Left ventricle myocardium superior (tissue), 1 donor: ENCODE results near the gene HOXB5. TPM values are rescaled to one million over a fixed set of nuclear protein-coding genes. Genes with fewer than 3 reads are reported as not detected.

Source experiments
- ATAC-seq: fragments of 200-7000 bp; cut with Tn5 transposase; one replicate; pipeline ENCODE4 v1.9.1; 2020; ENCODE audit warnings: mild to moderate bottlenecking, moderate library complexity
- DNase-seq: peaks from one replicate; pipeline ENCODE4 v3.0.0-alpha.2; 2020
- intact Hi-C: fragments of 100-400 bp; cut with micrococcal nuclease; formaldehyde crosslinking; loops from one replicate; pipeline ENCODE4 v1.11.0; 2022
- long read RNA-seq: library from polyadenylated mRNA; unstranded; transcript quantifications from one replicate; pipeline ENCODE4 v2.0.0, GENCODE V29; 2021
- total RNA-seq: library from RNA; stranded (reverse); fragmentation: NEBNext Ultra II Directional; extraction: Animal tissue kit (Norgen Biotek cat#: 25700); gene quantifications from one replicate; pipeline ENCODE4 v1.2.1, GENCODE V29; 2021
- donor health status: DM: no; HTN: yes; CAD: no; lungs with severe emphysema.

Gene HOXB5
- total RNA-seq = not detected
- long read RNA-seq = 0 reads

DNA sequence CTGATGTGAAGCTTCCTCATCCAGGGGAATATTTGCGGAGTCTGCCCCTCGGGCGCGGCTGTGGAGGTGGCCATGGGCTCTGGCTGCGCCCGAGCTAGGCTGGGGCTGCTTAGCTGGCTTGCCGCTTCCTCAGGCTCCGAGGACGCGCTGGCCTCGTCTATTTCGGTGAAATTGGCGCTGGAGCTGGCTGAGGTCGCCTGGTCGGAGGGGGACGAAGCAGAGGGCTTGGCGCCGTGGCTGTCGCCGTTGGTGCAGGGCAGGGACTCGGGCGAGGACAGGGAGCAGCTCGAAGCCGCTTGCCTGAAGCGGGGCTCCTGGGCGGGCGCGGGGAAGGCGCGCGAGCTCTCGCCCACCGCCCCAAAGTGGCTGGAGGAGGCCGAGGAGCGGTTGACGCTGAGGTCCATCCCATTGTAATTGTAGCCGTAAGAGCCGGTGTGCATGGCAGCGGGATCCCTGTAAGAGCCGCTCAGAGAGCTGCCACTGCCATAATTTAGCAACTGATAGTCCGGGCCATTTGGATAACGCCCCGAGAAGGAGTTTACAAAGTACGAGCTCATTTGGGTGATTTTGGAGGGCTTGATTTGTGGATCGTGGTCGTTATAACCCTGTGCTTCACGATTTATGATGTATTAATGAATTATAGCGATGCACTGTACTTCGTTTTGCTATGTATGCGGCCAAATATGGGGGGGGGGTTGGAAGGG lies at the start of gene HOXB5:
Gene HOXB5 (minus strand): TSS at position 654 of the 704 bp plus-strand sequence. CDS start 97 bp downstream, at position 557.
- intact Hi-C loops = no loop called here
- ATAC-seq = peak; percentile 17
- no peak for DNase-seq

DNA sequence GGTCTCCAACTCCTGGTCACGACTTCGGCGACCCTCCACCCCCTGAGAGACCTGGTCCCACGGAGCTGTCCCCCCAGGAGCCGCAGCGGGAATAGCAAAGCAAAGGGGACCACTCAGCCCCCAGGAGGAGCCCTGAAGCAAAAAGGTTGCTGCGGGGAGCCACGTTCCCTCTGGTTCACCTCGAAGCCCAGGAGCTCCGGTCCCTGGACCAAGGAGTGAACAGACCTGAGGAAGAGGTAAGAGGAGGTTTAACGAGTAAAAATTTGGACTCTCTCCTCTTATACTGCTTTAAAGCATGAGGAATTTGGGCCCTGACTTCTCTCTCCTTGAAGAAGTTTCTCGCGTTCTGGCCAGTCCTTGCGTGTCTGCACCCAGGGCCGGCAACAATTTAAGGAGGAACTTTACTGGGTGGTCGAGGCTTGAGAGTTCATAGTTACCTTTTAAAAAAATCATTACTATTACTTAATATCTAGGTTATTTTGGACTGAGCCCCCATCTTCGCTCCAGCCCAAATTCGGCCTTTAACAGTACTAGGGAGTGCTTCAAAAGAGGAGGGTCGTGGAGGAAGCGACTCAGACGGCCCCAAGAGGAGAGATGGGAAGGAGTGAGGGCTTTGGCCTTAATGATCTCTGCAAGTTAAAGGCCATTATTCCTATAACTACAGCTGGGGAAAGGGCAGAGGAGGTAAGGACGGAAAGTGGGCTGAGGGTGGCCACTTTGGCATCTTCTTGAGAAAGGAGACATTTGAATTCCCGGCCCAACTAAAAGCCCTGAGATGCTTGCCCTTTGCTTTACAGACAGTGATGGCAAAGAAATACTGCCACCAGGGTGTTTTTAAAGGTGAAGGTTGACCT lies 49.5 kb upstream of the HOXB5 start:
- DNase-seq = no peak
- no peak for ATAC-seq
- intact Hi-C loops = no loop called here

DNA sequence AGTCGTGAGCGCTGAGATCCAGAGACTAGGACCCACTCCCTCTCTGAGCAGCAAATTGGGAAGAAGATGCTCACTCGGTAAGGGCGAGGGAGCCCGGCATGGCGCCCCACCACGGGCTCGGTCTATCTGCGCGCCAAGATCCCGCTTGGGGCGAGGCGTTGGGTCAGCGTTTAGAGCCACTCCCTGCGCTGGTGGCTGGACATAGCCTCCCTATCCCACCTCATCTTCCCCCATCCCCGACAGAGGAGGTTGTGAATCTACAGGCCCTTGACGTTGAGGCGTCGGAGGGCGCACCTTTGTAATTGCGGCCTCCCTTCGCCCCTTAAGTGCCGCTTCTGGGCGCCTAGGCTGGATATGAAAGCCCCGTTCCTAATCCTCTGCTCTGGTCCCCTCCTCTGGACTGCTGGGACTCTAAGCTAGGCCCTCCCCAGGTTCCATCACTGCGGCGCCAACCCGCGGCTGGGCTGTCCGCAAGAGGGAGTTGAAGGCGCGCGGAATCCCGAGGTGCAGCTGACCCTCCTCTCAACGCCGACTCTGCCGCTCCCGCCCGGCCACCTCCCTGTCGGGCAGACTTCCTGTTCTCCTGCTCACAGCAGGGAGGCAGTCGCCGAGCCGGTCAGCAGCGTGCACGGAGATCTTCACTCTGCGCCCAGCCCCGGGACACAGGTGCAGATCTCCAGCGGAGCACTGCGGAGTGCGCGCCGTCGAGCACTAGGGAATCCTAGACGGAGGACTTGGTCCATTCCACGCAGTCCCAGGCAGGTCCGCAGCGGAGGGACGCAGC lies 48.7 kb upstream of the HOXB5 start:
- no peak for DNase-seq
- intact Hi-C loops = no loop called here
- no peak for ATAC-seq

DNA sequence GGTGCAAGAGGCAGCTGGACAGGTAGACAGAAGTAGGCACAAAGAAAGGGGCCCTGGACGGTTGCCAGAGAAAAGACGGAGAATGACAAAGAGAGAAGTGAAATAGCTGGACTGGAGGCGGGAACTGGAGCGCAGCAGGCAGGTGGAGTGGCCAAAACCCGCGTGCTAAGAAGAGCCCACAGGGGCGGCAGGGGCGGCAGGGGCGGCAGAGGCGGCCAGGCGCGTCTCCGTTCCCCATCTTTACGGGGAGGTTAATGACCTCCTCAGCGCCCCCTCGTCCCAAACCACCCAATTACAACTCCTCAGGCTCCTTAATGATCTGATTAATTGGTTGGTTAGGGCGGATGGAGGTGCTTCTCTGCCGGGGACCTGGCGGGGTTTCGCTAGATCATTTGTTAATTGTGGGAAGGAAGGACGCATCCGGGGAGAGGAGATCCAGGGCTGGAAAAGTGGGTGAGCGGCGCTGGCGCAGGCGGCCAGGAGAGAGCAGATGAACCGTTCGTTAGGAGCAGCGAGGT lies 48.0 kb upstream of the HOXB5 start:
- intact Hi-C loops = no loop called here
- DNase-seq (no peak), ATAC-seq (no peak)

DNA sequence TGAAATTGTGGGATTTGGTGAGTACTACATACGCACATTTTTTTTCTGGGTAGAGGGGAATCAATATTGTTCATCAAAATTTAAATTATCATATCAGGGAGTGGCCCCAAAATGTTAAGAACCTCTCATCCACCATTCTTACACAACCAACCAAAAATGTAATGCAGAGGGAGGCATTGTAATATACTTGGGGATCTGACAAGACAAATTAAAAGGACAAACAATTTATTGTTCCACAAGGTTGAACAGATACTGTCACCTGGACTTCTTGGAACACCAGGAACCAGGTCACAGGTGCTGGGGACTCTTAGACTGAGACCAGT lies 47.2 kb upstream of the HOXB5 start:
- DNase-seq (no peak), ATAC-seq (no peak)
- intact Hi-C loops = no loop called here

DNA sequence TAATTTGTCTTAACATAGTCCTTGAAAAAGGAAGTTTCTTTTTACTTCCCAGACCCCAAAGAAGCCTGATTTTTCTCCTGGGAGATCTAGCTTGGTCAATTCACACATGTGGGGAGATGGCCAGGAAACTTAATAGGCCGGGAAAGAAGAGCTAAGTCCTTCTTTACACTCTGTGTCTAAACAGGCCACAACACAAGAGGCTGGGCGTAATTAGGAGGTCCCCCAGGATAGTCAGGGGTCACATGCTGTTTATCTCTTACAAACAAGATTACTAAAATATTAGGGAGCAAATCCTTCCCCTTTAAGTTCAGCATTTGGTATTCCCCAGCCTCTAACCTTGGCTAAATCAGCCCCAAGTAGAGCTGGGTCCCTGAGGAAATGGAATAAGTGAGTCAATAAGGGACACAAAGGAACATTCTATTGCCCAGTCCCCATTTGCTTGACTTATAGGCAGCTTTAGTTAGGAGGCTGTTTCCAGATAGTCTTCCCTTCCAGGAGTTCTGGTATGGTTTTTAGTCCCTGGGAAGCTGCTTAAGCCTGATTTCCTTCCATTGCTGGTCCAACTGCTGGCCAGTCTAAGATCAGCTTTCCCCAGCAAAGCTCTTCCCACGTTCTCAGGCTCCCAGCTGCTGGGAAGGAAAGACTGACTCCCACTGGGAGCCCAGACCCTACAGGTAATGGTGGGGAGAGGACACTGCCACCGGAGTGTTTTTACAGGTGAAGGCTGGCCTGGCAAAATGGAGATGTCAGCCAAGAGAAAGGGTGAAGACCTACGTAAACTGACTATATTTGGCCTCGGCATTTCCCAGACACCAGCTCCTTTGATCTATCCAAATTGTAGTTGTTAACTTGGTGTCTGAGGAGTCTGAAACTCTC lies 46.6 kb upstream of the HOXB5 start:
- no peak for DNase-seq
- intact Hi-C loops = no loop called here
- no peak for ATAC-seq

DNA sequence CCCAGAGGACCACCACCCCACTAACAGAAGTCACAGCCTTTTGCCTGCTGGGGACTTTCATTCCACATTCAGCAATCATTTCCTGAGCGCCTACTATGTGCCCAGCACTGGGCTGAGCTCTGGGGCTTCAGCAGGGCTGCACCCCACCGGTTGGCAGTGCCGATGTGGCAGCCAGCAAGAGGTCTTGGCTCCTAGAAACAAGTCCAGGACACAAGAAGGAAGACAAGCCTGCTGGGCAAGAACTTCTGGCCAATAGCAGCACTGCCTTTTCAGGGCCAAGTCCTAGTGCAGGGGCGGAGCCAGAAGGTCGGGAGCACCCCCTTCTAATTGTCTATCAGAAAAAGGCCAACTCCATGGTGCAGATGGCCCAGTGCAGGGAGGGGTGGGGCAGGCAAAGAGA lies 45.6 kb upstream of the HOXB5 start:
- DNase-seq (no peak), ATAC-seq (no peak)
- intact Hi-C loops = no loop called here

DNA sequence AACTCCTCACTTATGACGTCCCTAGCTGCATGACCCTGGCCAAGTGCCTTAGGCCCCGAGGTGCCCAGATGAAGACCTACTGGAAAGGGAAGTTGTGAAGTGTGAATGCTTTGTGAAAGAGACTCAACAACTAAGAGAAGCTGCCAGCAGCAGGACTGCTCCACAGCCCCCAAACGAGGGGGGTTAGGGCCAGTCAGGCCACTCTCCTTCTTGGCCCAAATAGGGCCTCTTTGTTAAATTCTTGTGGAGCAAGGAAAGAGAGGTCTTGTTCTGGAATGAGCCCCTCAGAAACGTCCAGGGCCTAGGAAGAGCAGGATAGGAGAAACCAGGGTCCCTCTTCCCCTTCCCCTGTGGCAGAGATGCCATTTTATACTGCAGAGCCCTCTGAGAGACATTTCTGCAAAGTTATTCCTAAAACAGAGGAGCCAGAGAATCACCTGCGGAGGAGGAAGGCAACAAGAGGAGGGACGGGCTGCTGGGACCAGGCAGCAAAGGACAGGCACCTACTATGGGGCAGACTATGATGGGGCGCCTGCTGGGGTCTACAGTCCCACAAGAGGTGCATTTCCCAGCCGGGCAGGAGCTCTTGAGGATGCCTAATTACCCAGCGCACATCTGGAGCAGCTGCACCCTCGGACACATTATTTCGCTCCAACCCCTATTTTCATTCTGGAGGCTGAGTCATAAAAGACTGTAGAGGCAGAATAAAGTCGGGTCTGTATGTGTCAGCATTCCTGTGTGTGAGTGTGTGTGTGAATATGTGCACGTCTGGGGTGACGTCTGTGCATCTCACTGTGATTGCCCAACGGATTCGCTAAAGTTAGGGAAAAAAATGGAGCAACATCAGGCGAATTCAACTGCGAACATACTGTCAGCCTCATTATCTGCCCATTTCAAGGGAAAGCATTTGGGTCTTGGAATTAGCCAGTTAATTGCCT lies 44.0 kb upstream of the HOXB5 start:
- intact Hi-C loops = no loop called here
- DNase-seq = no peak
- no peak for ATAC-seq

DNA sequence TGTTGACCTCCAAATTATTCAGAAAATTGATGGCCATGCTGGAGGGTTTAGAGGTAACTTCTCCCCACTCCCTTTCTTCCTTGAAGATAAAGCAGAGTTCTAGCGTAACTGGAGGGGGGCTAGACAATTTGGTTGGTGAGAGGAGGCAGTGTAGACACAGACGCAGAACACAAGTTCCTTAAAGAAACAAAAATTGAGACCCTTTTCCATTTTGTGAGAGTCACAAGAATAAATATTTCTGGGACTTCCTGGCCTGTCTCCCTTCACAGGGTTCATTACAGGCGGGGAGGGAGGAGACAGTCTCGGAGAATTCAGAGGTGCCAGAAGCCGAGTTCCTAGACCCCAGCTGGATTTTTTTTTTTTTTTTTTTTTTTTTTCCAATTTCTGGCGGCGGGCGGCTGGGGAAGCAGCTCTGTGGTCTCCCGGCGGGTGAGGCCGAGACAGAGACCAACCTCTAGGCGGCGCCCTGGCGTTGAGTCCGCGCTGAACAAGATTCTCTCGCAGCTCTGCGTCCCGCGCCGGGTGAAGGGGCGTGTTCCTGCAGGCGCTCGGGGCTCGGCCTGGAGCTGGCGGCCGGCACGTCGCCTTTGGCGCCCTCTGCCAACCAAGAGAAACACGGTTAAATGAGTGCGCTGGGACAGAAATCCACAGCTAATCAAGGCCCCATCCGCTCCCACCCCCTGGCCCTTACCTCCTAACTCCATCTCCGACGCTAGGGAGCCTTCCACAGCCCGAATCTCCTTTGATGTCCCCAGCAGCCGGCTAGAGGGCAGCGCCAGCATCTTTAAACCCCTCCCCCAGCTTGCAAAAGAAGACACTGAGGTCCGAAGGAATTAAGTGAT lies 42.8 kb upstream of the HOXB5 start:
- intact Hi-C loops = no loop called here
- peak; percentile 69 for DNase-seq
- no peak for ATAC-seq

DNA sequence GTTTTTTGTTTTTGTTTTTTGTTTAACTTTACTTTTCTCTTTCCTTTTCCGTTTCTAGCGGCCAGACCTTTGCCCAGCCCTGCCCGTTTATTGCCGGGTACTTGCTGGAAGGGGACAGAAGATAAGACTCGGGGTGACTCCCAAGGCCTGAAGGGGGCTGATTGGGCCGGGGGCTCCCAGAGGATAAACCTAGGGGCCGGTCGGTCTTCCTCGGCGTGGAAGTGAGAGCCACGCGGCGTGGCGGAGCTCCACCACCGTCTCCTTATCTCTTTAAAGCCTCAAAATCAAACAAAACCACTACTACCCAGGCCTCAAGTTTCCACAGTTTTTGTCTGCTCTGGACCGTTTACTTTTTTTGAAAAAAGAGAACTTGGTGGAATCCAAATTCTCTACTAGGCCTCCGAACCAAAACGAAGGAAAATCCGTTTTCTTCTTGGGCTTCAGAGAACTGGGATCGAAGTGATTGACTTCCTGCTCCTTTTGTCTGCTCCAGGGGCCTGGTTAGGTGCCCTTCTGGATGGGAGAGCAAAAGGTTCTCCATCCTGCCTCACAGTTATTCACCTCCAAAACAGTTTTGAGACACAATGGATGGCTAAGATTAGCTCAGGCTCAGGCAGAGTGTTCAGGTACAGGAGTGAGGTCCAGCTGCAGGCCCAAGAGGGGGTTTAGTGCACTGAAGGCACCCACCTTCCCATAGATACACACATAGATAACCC lies 41.1 kb upstream of the HOXB5 start:
- DNase-seq (no peak), ATAC-seq (no peak)
- intact Hi-C loops = no loop called here

DNA sequence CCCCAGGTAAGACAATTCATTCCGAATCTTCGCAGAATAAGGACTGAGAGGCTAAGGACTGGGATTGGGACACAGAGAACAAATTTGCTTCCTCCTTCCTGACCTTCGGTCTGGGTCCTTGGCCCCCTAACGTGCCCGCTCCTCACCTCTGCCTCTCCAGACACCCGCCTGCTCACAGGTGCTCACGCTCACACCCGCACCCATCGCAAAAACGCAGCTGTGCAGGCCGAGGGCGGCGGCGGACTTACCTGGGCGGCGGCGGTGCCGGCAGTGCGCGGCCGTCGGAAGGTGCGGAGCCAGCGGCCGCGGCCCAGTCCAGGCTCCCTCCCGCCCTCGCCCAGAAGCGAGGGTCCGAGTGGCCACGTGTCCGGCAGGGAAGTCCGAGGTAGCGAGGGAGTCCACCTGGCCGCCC lies 39.7 kb upstream of the HOXB5 start:
- intact Hi-C loops = no loop called here
- DNase-seq (no peak), ATAC-seq (no peak)

DNA sequence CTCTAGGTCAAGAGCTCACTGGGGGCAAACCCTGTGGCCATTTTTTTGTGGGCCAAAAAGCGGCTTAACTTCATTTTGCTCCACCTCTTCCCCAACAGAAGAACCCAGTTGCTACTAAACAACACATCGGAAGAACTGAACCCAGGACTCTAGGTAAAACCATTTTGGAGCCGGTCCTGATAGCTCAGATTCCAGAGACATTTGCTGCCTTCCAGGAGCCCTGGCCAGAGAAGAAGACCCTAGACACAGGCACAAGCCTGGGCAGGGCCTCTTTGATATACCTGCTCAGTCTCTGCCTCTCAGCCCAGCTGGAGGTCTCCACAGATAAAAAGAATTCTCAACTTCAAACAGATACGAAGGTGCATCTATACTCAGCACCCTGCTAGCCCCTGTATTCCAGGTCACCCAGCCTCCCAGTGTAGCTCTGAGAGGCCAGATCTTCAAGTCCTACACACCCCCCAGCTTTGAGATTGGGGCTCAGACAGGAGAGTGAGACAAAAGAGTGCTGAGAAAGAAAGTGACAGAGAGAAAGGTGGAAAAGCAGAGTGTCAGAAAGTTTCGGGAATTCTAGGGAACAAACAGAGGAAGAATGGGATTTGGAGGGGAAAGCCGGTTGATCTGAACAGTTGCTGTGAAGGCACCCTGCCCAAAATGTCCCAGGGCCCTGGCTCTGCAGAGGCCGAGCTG lies 39.1 kb upstream of the HOXB5 start:
- intact Hi-C loops = no loop called here
- ATAC-seq = no peak
- DNase-seq = no peak

DNA sequence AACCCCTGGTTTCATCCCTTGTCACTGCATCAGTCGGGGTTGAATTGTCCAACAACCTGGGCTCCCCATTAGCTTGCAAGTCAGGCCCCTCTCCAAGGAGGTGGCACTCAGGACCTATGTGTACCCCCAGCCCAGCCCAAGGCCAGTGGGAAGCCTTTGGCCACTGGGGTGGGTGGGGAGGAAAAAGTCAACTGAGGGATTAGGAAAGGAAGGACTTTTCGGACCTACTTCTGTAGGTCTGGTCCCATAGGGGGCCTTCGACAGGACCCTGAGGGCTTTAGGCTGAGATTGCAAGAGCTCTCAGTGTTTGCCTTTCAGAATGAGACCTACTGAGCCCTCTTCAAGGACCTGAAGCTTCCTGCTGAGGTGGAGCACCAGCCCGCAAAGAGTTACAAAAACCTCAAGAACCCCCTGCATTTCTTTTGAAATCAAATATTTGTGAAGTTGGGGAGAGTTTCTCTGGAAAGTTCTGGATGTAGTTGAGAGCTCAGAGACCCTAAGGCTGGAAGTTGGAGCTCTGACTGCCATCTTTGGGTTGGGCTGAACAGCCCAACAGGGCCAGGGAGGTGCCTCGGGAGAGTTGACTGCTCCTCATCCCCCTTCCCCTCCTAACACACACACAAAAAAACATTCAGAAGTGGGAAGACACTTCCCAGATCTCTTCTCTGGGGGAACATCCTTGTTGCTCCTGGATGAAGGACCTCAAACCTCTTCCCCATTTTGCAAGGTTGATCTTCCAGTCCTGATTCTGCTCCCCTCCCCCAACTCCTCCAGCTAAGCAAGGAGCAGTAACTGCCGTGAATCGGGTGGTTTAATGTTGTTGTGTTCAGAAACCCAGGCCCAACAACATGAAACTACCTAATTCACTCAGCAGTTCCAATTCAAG lies 38.4 kb upstream of the HOXB5 start:
- DNase-seq (no peak), ATAC-seq (no peak)
- intact Hi-C loops = no loop called here

DNA sequence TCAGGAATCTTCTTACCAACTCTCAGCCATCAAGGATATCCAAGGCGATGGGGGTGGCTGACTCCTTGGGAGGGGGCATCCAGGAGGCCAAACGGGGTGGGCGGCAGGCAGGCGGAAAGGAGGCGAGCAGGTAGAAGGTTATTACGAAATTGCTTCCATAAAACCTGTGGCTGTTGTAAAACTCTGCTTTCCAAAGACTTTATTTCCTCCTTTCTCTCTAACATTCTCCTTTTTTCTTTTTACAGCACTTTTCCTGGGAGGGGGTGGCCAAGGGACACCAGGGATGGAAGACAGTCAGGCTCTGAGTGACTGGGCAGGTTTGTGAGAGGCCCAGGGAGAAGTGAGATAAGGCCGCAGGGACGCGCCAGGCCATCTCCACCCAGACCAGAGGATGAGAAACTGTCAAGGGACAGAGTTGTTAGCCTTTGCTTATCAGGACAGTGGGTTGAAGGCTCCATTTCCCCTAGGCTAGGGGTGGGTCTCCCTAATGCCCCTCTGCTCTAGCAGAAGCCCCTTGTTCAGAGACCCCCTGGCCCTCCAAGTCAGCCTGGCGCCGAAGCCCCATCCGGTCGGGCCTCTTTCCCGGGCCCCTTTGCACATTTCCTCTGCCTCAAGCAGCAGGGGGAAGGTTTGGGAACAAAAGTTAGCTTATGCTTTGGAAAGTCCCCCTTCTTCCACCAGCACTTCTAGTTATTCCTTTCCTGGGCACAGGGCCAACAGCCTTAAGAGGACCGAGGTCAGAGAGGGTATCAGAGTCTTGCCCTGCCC lies 37.5 kb upstream of the HOXB5 start:
- DNase-seq (no peak), ATAC-seq (no peak)
- intact Hi-C loops = no loop called here
